ENCODE results near the gene THTPA. TPM values are rescaled to one million over a fixed set of nuclear protein-coding genes. Genes with fewer than 3 reads are reported as not detected.

THTPA gene
- total and polyA plus RNA-seq, 7 donors = 8.9 to 35.4 (median 22.0) TPM

DNA sequence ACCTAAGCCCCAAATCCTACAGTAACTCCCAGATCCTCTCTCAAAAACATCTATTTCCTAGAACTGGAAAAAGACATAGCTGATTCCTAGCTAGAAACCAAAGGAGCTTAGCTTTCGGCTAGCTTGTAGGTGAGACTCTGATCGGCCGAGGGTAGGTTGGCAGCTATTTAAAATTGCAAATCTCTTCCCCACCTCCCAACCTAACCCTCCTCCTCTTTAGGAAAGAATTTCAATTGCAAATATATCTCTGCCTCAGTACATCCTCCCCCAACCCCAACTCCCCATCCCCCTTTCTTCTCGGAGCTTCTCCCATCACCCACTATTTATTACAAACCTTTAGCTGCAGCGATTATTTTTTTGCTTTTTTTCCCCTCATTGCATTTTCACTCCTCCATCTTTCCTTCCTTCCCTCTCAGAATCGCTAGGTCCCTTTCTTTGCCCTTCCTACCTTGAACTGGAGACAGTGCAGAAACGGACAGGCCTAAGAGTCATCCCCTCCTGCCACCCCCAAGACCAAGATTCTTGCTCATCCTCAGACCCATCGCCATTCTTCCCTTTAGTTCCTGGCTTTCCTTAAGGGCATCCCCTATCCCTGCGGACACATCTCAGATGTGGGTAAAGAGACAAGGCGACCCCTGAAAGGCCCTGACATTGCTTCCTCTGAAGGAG is 17.9 kb upstream of the THTPA start:
- Histone ChIP-seq H3K36me3 (peaks cover 0 to 17% (median 0%) of the 10 kb centered on the region in 4 donors), H3K27ac (no peak overlapping the region), H3K4me3 (no peak overlapping the region), H3K9me3 (no peaks in the 10 kb centered on the region), H3K27me3 (no peaks in the 10 kb centered on the region), H3K4me1 (peaks cover 0 to 10% (median 5%) of the 10 kb centered on the region in 4 donors)
- TF ChIP-seq POLR2A (IDR thresholded peaks at IDR 0.05) (no peak), EP300 (IDR thresholded peaks at IDR 0.05) (no peak), POLR2AphosphoS5 (IDR thresholded peaks at IDR 0.05) (no peak)
- TF ChIP-seq, protein P1, sequence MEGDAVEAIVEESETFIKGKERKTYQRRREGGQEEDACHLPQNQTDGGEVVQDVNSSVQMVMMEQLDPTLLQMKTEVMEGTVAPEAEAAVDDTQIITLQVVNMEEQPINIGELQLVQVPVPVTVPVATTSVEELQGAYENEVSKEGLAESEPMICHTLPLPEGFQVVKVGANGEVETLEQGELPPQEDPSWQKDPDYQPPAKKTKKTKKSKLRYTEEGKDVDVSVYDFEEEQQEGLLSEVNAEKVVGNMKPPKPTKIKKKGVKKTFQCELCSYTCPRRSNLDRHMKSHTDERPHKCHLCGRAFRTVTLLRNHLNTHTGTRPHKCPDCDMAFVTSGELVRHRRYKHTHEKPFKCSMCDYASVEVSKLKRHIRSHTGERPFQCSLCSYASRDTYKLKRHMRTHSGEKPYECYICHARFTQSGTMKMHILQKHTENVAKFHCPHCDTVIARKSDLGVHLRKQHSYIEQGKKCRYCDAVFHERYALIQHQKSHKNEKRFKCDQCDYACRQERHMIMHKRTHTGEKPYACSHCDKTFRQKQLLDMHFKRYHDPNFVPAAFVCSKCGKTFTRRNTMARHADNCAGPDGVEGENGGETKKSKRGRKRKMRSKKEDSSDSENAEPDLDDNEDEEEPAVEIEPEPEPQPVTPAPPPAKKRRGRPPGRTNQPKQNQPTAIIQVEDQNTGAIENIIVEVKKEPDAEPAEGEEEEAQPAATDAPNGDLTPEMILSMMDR (IDR thresholded peaks at IDR 0.05) = no peak
- DNase-seq = no peak
- WGBS, 2 donors = 79 to 86% methylated on average over 10 of the region's 10 CpGs
- intact Hi-C loops (cut with DNase I) = no loop called here

DNA sequence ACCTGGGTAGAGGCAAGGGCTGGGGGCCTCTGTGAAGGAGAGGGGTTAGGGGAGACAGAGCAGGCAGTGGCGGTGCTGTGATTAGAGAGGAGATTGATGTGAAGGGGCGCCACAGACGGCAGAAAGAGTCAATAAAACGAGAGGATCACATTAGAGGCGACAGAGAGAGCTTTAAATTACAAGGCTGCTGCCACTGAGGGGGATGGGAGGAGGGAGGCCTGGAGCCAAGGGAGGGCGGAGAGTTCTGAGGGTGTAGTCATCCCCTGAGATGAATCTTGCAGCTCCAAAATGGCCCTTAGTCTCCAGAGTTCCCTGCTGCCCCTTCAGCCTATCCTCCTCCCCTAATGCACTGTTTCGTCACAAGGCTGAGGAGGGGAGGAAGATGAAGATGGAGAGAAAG is 17.3 kb upstream of the THTPA start:
- no peak overlapping the region for H3K27ac ChIP-seq
- intact Hi-C loops (cut with DNase I) = no loop called here
- TF ChIP-seq POLR2A (IDR thresholded peaks at IDR 0.05) = no peak
- TF ChIP-seq, protein P1 (IDR thresholded peaks at IDR 0.05) = no peak
- TF ChIP-seq EP300 (IDR thresholded peaks at IDR 0.05) = no peak
- no peak for TF ChIP-seq POLR2AphosphoS5 (IDR thresholded peaks at IDR 0.05)
- no peak overlapping the region for H3K4me3 ChIP-seq
- peaks cover 0 to 11% (median 0%) of the 10 kb centered on the region in 4 donors for H3K36me3 ChIP-seq
- H3K27me3 ChIP-seq = no peaks in the 10 kb centered on the region
- no peak for DNase-seq
- H3K9me3 ChIP-seq = no peaks in the 10 kb centered on the region
- H3K4me1 ChIP-seq = peaks cover 0 to 10% (median 5%) of the 10 kb centered on the region in 4 donors
- 67 to 68% methylated on average over 7 of the region's 7 CpGs for WGBS, 2 donors

DNA sequence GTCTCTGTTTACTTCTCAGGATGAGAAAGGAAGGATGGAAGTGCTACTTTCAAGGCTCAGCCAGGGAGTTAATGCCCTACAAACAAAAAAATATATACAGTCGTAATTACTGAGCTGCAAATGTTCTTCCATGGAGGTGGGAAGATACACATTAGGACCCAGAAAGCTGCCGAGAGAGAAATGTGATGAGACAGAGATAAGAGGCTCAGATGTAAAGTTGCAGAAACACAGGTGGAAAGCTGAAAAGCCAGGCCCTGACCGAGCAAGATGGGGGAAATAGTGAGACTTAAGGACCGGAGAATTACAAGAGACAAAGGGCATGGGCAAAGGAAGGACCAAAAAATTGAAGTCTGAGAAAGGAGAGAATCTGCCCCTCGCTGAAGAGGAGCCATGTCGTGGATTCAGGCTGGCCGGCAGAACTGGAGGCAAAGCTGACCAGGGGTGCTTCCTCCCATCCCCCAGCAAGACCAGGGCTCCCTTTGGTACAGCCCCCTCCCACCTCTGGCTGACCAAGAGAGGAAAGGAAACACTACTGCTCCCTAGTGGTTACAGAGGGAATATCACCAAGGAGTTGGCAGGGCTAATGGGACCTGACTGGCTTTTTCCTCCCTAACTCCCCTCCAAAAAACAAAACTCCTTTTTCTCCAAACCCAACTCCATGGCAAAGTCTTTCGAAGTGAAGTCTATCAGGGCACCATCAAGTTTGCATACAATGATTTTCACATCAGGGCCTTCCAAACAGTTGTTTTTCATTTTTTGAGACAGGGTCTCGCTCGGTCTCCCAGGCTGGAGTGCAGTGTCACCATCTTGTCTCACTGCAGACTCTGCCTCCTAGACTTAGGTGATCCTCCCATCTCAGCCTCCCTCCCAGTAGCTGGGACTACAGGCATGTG is 16.6 kb upstream of the THTPA start:
- Histone ChIP-seq H3K4me1 (peaks cover 0 to 10% (median 5%) of the 10 kb centered on the region in 4 donors), H3K4me3 (no peak overlapping the region), H3K27me3 (no peaks in the 10 kb centered on the region), H3K27ac (no peak overlapping the region), H3K9me3 (no peaks in the 10 kb centered on the region), H3K36me3 (peaks cover 0 to 9% (median 0%) of the 10 kb centered on the region in 4 donors)
- TF ChIP-seq EP300 (IDR thresholded peaks at IDR 0.05) (no peak), POLR2AphosphoS5 (IDR thresholded peaks at IDR 0.05) (no peak), POLR2A (IDR thresholded peaks at IDR 0.05) (no peak)
- TF ChIP-seq, protein P1 (IDR thresholded peaks at IDR 0.05) = peak; percentile 51 to 77 (median 59)
- intact Hi-C loops (cut with DNase I) = no loop called here
- no peak for DNase-seq
- WGBS, 2 donors = 43 to 48% methylated on average over 10 of the region's 10 CpGs

DNA sequence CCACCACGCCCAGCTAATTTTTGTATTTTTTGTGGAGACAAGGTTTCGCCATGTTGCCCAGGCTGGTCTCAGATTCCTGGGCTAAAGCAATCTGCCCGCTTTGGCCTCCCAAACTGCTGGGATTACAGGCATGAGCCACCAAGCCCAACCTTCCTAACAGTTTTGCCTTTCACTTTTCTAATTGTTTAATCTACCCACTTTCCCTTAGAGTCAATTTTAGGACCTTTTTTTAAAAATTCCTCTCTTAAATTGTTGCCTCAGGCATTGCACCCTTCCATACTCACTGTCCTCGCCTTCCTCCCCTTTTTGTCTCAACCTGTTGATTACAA is 16.0 kb upstream of the THTPA start:
- intact Hi-C loops (cut with DNase I) = no loop called here
- no peak for DNase-seq
- Histone ChIP-seq H3K9me3 (no peaks in the 10 kb centered on the region), H3K36me3 (peaks cover 0 to 6% (median 0%) of the 10 kb centered on the region in 4 donors), H3K27ac (no peak overlapping the region), H3K27me3 (no peaks in the 10 kb centered on the region), H3K4me1 (peaks cover 0 to 10% (median 5%) of the 10 kb centered on the region in 4 donors), H3K4me3 (no peak overlapping the region)
- WGBS, 2 donors = 88 to 96% methylated on average over 4 of the region's 4 CpGs
- TF ChIP-seq POLR2A (IDR thresholded peaks at IDR 0.05) (no peak), POLR2AphosphoS5 (IDR thresholded peaks at IDR 0.05) (no peak), EP300 (IDR thresholded peaks at IDR 0.05) (no peak)
- TF ChIP-seq, protein P1 (IDR thresholded peaks at IDR 0.05) = no peak
